GM12891 (cell line): ENCODE data around the gene MYOC.
"Not testable (repeated sequence)": the region's sequence is repeated elsewhere in the genome, so short reads cannot be mapped to it uniquely, and the experiment has no call there.

ENCODE experiments used
- DNase-seq: peaks from one replicate; pipeline ENCODE4 v3.0.0; 2011; ENCODE audit warnings: low spot score; ENCODE audit not compliant: insufficient read length
- FAIRE-seq: peaks from 2 replicates; lab custom pipeline; 2011; peaks lifted over from hg19 to GRCh38; lab: Jason Lieb, UNC
- PAX5 ChIP-seq: IDR thresholded peaks from 2 replicates; pipeline ENCODE4 v1.6.1; 2011; ENCODE audit warnings: low read length, moderate library complexity, mild to moderate bottlenecking; ENCODE audit not compliant: insufficient read depth, severe bottlenecking
- POLR2A ChIP-seq: IDR thresholded peaks from 2 replicates; pipeline ENCODE4 v1.6.1; 2011; ENCODE audit warnings: low read depth, low read length, control low read depth
- POLR2AphosphoS5 ChIP-seq: IDR thresholded peaks from 2 replicates; pipeline ENCODE4 v1.6.1; 2011; ENCODE audit warnings: low read depth, low read length, control low read depth
- POU2F2 ChIP-seq: IDR thresholded peaks from 2 replicates; pipeline ENCODE4 v1.6.1; 2011; ENCODE audit warnings: low read depth, mild to moderate bottlenecking, control low read depth, low read length, moderate library complexity
- SPI1 ChIP-seq: IDR thresholded peaks from 2 replicates; pipeline ENCODE4 v1.6.1; 2011; ENCODE audit warnings: low read depth, low read length, control low read depth
- TAF1 ChIP-seq: IDR thresholded peaks from 2 replicates; pipeline ENCODE4 v1.6.1; 2011; ENCODE audit warnings: low read depth, low read length, control low read depth

The MYOC gene

GRCh38 chr1:171641076-171641864 lies 11.2 kb downstream of the MYOC start:
- no peak for DNase-seq
- no peak for FAIRE-seq

GRCh38 chr1:171640225-171640624 lies 12.3 kb downstream of the MYOC start:
- TF ChIP-seq POLR2AphosphoS5 (no peak), PAX5 (no peak), TAF1 (no peak), POLR2A (no peak), POU2F2 (no peak), SPI1 (no peak)
- FAIRE-seq, result no peak
- DNase-seq, result no peak

More at GRCh38 chr1:171641076-171641864, 11.2 kb downstream of the MYOC start:
- TF ChIP-seq POLR2A, result no peak

GRCh38 chr1:171637928-171638576 lies 14.4 kb downstream of the MYOC start:
- TF ChIP-seq POLR2A, result no peak
- no peak for TF ChIP-seq POU2F2
- no peak for TF ChIP-seq SPI1
- no peak for TF ChIP-seq TAF1
- TF ChIP-seq PAX5, result no peak
- no peak for TF ChIP-seq POLR2AphosphoS5
- DNase-seq (no peak), FAIRE-seq (no peak)

- TF ChIP-seq SPI1, result no peak
- no peak for TF ChIP-seq POLR2AphosphoS5
- TF ChIP-seq POU2F2, result no peak
- TF ChIP-seq POLR2A, result no peak
- FAIRE-seq (no peak), DNase-seq (no peak)
Observed at GRCh38 chr1:171636141-171636540, 16.3 kb downstream of the MYOC start.

GRCh38 chr1:171635661-171636060 lies 16.8 kb downstream of the MYOC start:
- TF ChIP-seq POLR2A (no peak), POU2F2 (no peak), SPI1 (no peak), POLR2AphosphoS5 (no peak), PAX5 (no peak), TAF1 (no peak)
- DNase-seq (no peak), FAIRE-seq (no peak)

GRCh38 chr1:171628225-171628624 lies 24.3 kb downstream of the MYOC start:
- no peak for FAIRE-seq
- no peak for DNase-seq
- no peak for TF ChIP-seq PAX5
- TF ChIP-seq SPI1, result no peak
- no peak for TF ChIP-seq TAF1
- TF ChIP-seq POU2F2, result no peak
- TF ChIP-seq POLR2A, result no peak
- TF ChIP-seq POLR2AphosphoS5, result no peak

- FAIRE-seq, result no peak
- TF ChIP-seq PAX5 (no peak), POLR2A (no peak), SPI1 (no peak), POLR2AphosphoS5 (no peak), TAF1 (no peak)
- DNase-seq, result no peak
Observed at GRCh38 chr1:171627020-171627419, 25.5 kb downstream of the MYOC start.

- FAIRE-seq, result peak; percentile 16
- DNase-seq, result no peak
- no peak for TF ChIP-seq PAX5
- TF ChIP-seq SPI1, result no peak
- no peak for TF ChIP-seq POU2F2
- TF ChIP-seq POLR2AphosphoS5, result no peak
- TF ChIP-seq TAF1, result no peak
- no peak for TF ChIP-seq POLR2A
Observed at GRCh38 chr1:171625225-171625624, 27.3 kb downstream of the MYOC start.

- TF ChIP-seq POLR2A (no peak), SPI1 (no peak), POLR2AphosphoS5 (no peak), POU2F2 (no peak), TAF1 (no peak), PAX5 (no peak)
- DNase-seq (no peak), FAIRE-seq (no peak)
Observed at GRCh38 chr1:171623651-171624331, 28.7 kb downstream of the MYOC start.

GRCh38 chr1:171622152-171622462 lies 30.4 kb downstream of the MYOC start, which contains the start of gene MYOCOS:
MYOCOS (plus strand) TSS chr1:171622243; CDS start chr1:171623884, 1,641 bp downstream.
- TF ChIP-seq POU2F2 (no peak), POLR2A (no peak), PAX5 (no peak), POLR2AphosphoS5 (no peak), SPI1 (no peak), TAF1 (no peak)
- no peak for FAIRE-seq
- no peak for DNase-seq

GRCh38 chr1:171616586-171616985 lies 35.9 kb downstream of the MYOC start:
- no peak for FAIRE-seq
- TF ChIP-seq PAX5, result no peak
- TF ChIP-seq POLR2A, result no peak
- TF ChIP-seq POLR2AphosphoS5, result no peak
- TF ChIP-seq SPI1, result no peak
- no peak for TF ChIP-seq POU2F2
- TF ChIP-seq TAF1, result no peak

GRCh38 chr1:171615122-171615906 lies 37.2 kb downstream of the MYOC start:
- DNase-seq, FAIRE-seq: not testable (repeated sequence)

More at GRCh38 chr1:171616586-171616985, 35.9 kb downstream of the MYOC start:
- DNase-seq, result no peak
